ENCODE data around the gene VIPR1.

DNA sequence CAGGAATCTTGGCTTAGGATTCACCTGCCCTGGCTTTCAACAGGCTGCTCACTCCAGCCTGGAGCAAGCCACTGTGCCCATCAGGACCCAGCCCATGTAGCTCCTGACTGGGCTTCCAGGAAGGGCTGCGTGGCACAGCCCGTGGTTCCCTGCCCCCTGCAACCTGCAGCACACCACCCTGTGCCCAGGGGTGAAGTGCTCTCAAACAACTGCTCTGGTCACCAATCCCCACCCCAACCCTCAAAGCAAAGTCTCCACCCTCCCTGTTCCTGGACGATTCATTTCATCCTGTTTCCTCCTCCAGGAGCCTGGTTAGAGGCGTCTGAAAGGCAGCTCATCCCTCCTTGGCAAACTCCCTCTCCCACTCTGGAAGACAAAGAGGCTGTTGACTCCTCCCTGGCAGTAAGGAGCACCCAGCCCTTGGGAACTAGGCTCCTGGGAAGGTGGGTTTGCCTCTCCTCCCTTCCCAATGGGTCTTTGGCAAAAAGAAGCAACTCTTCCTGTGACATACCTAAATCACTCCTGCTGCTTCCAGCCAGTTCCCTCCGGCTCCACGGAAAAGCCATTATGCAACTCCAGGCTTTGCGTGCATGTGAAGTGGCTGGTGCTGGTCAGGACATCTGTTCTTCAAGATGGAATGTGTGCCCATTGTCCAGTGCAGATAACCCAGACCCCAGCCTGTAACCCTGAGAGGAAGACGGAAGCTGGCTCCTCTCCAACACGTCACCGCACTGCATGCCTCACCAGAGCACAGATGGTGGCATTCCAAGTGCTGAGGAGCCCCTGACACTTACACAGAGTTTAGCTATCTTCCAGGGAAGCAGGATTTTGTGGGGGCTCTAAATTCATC lies 29.1 kb upstream of the VIPR1 start:
- TF ChIP-seq, protein P1, sequence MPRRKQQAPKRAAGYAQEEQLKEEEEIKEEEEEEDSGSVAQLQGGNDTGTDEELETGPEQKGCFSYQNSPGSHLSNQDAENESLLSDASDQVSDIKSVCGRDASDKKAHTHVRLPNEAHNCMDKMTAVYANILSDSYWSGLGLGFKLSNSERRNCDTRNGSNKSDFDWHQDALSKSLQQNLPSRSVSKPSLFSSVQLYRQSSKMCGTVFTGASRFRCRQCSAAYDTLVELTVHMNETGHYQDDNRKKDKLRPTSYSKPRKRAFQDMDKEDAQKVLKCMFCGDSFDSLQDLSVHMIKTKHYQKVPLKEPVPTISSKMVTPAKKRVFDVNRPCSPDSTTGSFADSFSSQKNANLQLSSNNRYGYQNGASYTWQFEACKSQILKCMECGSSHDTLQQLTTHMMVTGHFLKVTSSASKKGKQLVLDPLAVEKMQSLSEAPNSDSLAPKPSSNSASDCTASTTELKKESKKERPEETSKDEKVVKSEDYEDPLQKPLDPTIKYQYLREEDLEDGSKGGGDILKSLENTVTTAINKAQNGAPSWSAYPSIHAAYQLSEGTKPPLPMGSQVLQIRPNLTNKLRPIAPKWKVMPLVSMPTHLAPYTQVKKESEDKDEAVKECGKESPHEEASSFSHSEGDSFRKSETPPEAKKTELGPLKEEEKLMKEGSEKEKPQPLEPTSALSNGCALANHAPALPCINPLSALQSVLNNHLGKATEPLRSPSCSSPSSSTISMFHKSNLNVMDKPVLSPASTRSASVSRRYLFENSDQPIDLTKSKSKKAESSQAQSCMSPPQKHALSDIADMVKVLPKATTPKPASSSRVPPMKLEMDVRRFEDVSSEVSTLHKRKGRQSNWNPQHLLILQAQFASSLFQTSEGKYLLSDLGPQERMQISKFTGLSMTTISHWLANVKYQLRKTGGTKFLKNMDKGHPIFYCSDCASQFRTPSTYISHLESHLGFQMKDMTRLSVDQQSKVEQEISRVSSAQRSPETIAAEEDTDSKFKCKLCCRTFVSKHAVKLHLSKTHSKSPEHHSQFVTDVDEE (CRISPR knock-in tag; IDR thresholded peaks at IDR 0.05): no peak
- TF ChIP-seq BACH2 (CRISPR knock-in tag; IDR thresholded peaks at IDR 0.05; ENCODE audit: borderline replicate concordance) (no peak), GLIS3 (CRISPR knock-in tag; IDR thresholded peaks at IDR 0.05) (no peak), ESRRG (CRISPR knock-in tag; IDR thresholded peaks at IDR 0.05) (no peak), RARB (CRISPR knock-in tag; IDR thresholded peaks at IDR 0.05) (no peak), TOX (CRISPR knock-in tag; IDR thresholded peaks at IDR 0.05; ENCODE audit: borderline replicate concordance) (no peak), CSDC2 (CRISPR knock-in tag; IDR thresholded peaks at IDR 0.05) (no peak), ZFP3 (CRISPR knock-in tag; IDR thresholded peaks at IDR 0.05) (no peak), ZC3H10 (CRISPR knock-in tag; IDR thresholded peaks at IDR 0.05) (no peak), OSR1 (CRISPR knock-in tag; IDR thresholded peaks at IDR 0.05) (no peak)
- TF ChIP-seq, protein P2, sequence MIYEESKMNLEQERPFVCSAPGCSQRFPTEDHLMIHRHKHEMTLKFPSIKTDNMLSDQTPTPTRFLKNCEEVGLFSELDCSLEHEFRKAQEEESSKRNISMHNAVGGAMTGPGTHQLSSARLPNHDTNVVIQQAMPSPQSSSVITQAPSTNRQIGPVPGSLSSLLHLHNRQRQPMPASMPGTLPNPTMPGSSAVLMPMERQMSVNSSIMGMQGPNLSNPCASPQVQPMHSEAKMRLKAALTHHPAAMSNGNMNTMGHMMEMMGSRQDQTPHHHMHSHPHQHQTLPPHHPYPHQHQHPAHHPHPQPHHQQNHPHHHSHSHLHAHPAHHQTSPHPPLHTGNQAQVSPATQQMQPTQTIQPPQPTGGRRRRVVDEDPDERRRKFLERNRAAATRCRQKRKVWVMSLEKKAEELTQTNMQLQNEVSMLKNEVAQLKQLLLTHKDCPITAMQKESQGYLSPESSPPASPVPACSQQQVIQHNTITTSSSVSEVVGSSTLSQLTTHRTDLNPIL (CRISPR knock-in tag; IDR thresholded peaks at IDR 0.05; ENCODE audit: low read depth): no peak
- TF ChIP-seq, protein P3, sequence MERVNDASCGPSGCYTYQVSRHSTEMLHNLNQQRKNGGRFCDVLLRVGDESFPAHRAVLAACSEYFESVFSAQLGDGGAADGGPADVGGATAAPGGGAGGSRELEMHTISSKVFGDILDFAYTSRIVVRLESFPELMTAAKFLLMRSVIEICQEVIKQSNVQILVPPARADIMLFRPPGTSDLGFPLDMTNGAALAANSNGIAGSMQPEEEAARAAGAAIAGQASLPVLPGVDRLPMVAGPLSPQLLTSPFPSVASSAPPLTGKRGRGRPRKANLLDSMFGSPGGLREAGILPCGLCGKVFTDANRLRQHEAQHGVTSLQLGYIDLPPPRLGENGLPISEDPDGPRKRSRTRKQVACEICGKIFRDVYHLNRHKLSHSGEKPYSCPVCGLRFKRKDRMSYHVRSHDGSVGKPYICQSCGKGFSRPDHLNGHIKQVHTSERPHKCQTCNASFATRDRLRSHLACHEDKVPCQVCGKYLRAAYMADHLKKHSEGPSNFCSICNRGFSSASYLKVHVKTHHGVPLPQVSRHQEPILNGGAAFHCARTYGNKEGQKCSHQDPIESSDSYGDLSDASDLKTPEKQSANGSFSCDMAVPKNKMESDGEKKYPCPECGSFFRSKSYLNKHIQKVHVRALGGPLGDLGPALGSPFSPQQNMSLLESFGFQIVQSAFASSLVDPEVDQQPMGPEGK (CRISPR knock-in tag; IDR thresholded peaks at IDR 0.05; ENCODE audit: borderline replicate concordance): no peak

Data from SK-N-SH treated with all-trans-retinoic acid at 6 μM for 48 hours (cell line).